Measurements from ENCODE around the gene NME8.

- TF ChIP-seq, protein P1, sequence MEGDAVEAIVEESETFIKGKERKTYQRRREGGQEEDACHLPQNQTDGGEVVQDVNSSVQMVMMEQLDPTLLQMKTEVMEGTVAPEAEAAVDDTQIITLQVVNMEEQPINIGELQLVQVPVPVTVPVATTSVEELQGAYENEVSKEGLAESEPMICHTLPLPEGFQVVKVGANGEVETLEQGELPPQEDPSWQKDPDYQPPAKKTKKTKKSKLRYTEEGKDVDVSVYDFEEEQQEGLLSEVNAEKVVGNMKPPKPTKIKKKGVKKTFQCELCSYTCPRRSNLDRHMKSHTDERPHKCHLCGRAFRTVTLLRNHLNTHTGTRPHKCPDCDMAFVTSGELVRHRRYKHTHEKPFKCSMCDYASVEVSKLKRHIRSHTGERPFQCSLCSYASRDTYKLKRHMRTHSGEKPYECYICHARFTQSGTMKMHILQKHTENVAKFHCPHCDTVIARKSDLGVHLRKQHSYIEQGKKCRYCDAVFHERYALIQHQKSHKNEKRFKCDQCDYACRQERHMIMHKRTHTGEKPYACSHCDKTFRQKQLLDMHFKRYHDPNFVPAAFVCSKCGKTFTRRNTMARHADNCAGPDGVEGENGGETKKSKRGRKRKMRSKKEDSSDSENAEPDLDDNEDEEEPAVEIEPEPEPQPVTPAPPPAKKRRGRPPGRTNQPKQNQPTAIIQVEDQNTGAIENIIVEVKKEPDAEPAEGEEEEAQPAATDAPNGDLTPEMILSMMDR (IDR thresholded peaks at IDR 0.05), result no peak
- TF ChIP-seq POLR2A (IDR thresholded peaks at IDR 0.05), result no peak
Measured at GRCh38 chr7:37944737-37945054, 96.3 kb downstream of the NME8 start.
